H1 (cell line): Measurements from ENCODE around the gene ACHE.
"Not testable (repeated sequence)": the region's sequence is repeated elsewhere in the genome, so short reads cannot be mapped to it uniquely, and the experiment has no call there.

ENCODE experiments used
- CTCF ChIP-seq, 3 experiments: IDR thresholded peaks; 1 replicate in 2 of 3; 2 replicates in 1 of 3; pipeline versions ENCODE4 v1.5.1 to v1.6.1; 2011; ENCODE audit warnings: low read length in 3 of 3, mild to moderate bottlenecking in 3 of 3, inconsistent platforms in 2 of 3, low read depth in 1 of 3, moderate library complexity in 1 of 3; ENCODE audit not compliant: insufficient read depth in 1 of 3; ENCODE audit errors: control extremely low read depth in 1 of 3
- POLR2A ChIP-seq, 2 experiments: IDR thresholded peaks; 1 replicate in 1 of 2; 2 replicates in 1 of 2; pipeline ENCODE4 v1.6.1; 2011; ENCODE audit warnings: low read depth in 2 of 2, low read length in 2 of 2, mild to moderate bottlenecking in 2 of 2; ENCODE audit errors: control extremely low read depth in 1 of 2
- RFX5 ChIP-seq: IDR thresholded peaks from 2 replicates; pipeline ENCODE4 v1.6.1; 2011; ENCODE audit warnings: low read depth, low read length, improper control_type of control experiment, borderline replicate concordance

DNA sequence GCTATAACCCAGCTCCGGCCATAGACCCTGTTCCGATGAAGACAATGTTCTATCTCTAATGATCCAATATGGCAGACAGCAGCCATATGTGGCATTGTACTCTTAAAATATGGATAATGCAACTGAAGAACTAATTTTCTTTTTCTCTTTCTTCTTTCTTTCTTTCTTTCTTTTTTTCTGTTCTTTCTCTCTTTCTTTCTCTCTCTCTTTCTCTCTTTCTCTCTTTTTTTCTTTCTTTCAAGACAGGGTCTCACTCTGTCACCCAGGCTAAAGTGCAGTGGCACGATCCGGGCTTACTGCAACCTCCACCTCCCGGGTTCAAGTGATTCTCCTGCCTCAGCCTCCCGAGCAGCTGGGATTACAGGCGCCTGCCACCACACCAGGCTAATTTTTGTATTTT, 40.5 kb upstream of the ACHE start:
- TF ChIP-seq CTCF (IDR thresholded peaks at IDR 0.05; ENCODE audit: control extremely low read depth in 1 of 3, insufficient read depth in 1 of 3, low read depth in 1 of 3, low read length in 3 of 3); RFX5; POLR2A (IDR thresholded peaks at IDR 0.05; ENCODE audit: control extremely low read depth in 1 of 2, low read depth in 2 of 2, low read length in 2 of 2): not testable (repeated sequence)
